Measurements from ENCODE around the gene REEP5. TPM values are rescaled to one million over a fixed set of nuclear protein-coding genes. Genes with fewer than 3 reads are reported as not detected.

Gene REEP5
- polyA plus RNA-seq, 1 of the 3 experiments (the other 2 are of a cell fraction): 124 TPM

DNA sequence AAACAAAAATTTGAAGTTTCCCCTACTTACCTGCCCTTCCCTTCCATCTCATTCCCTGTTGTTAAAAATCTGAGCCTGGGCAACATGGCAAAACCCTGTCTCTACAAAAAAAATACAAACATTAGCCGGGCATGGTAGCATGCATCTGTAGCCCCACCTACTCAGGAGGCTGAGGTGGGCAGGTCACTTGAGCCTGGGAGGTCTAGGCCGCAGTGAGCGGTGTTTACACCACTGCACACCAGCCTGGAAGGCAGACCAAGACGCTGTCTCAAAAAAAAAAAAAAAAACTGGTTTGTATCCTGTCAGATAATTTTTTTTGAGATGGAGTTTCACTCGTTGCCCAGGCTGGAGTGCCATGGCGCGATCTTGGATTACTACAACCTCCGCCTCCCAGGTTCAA, 16.3 kb upstream of the REEP5 start:
- H4K20me1 ChIP-seq (ENCODE audit: insufficient read depth): no peaks in the 10 kb centered on the region
- no peaks in the 10 kb centered on the region for H3K36me3 ChIP-seq (replicated peaks in 1 of 2; ENCODE audit: control insufficient read depth in 1 of 2, insufficient read depth in 2 of 2, low read length in 1 of 2)
- H3K9me3 ChIP-seq: no peaks in the 10 kb centered on the region
- H3K27ac ChIP-seq (ENCODE audit: low read depth in 2 of 2, low read length in 1 of 2): no peak overlapping the region
- H3K79me2 ChIP-seq (ENCODE audit: insufficient read depth): no peaks in the 10 kb centered on the region
- no peaks in the 10 kb centered on the region for H3F3A ChIP-seq (replicated peaks; ENCODE audit: insufficient read depth)
- no peak overlapping the region for H3K9ac ChIP-seq
- CTCF ChIA-PET: interaction anchor here (0.6 kb wide), 1 partner anchor 58 kb away, joined by 3 read pairs; no protein-coding TSS in a partner anchor
- no peak overlapping the region for H3K4me2 ChIP-seq
- no peak for DNase-seq
- no peak overlapping the region for H3K4me3 ChIP-seq (ENCODE audit: low read depth in 2 of 2, low read length in 1 of 2)
- H3K4me1 ChIP-seq (ENCODE audit: control insufficient read depth in 1 of 2, insufficient read depth in 2 of 2, low read depth in 1 of 2, low read length in 1 of 2): no peaks in the 10 kb centered on the region; a peak in 1 of 4 replicates
- H2AFZ ChIP-seq (ENCODE audit: low read depth): no peak overlapping the region
- POLR2A ChIA-PET: interaction anchor here (0.6 kb wide), 1 partner anchor 37 kb away, joined by 3 read pairs; no protein-coding TSS in a partner anchor
- TF ChIP-seq POLR2AphosphoS5 (IDR thresholded peaks at IDR 0.05; ENCODE audit: low read depth, low read length) (no peak), MXI1 (IDR thresholded peaks at IDR 0.05; ENCODE audit: low read depth, low read length) (no peak), RXRA (IDR thresholded peaks at IDR 0.05; ENCODE audit: borderline replicate concordance, low read depth) (no peak), FOXM1 (IDR thresholded peaks at IDR 0.05; ENCODE audit: low read depth) (no peak), GATA2 (CRISPR knock-in tag; IDR thresholded peaks at IDR 0.05) (no peak), EZH2phosphoT487 (IDR thresholded peaks at IDR 0.05; ENCODE audit: borderline replicate concordance, low read depth) (no peak), EP300 (IDR thresholded peaks at IDR 0.05; ENCODE audit: borderline replicate concordance in 1 of 2, low read depth in 1 of 2, low read length in 1 of 2) (no peak), TCF12 (IDR thresholded peaks at IDR 0.05) (no peak), CHD2 (IDR thresholded peaks at IDR 0.05; ENCODE audit: low read length, partially characterized antibody) (no peak), TEAD4 (IDR thresholded peaks at IDR 0.05; ENCODE audit: borderline replicate concordance, insufficient read depth) (no peak), RFX5 (IDR thresholded peaks at IDR 0.05; ENCODE audit: low read length) (no peak), USF1 (IDR thresholded peaks at IDR 0.05; ENCODE audit: borderline replicate concordance, low read depth) (no peak), SMC3 (IDR thresholded peaks at IDR 0.05; ENCODE audit: low read depth, low read length) (no peak), TAF1 (IDR thresholded peaks at IDR 0.05; ENCODE audit: borderline replicate concordance, low read depth, low read length) (no peak), RAD21 (IDR thresholded peaks at IDR 0.05; ENCODE audit: low read length) (no peak)
- TF ChIP-seq, protein P1, sequence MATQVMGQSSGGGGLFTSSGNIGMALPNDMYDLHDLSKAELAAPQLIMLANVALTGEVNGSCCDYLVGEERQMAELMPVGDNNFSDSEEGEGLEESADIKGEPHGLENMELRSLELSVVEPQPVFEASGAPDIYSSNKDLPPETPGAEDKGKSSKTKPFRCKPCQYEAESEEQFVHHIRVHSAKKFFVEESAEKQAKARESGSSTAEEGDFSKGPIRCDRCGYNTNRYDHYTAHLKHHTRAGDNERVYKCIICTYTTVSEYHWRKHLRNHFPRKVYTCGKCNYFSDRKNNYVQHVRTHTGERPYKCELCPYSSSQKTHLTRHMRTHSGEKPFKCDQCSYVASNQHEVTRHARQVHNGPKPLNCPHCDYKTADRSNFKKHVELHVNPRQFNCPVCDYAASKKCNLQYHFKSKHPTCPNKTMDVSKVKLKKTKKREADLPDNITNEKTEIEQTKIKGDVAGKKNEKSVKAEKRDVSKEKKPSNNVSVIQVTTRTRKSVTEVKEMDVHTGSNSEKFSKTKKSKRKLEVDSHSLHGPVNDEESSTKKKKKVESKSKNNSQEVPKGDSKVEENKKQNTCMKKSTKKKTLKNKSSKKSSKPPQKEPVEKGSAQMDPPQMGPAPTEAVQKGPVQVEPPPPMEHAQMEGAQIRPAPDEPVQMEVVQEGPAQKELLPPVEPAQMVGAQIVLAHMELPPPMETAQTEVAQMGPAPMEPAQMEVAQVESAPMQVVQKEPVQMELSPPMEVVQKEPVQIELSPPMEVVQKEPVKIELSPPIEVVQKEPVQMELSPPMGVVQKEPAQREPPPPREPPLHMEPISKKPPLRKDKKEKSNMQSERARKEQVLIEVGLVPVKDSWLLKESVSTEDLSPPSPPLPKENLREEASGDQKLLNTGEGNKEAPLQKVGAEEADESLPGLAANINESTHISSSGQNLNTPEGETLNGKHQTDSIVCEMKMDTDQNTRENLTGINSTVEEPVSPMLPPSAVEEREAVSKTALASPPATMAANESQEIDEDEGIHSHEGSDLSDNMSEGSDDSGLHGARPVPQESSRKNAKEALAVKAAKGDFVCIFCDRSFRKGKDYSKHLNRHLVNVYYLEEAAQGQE (IDR thresholded peaks at IDR 0.05; ENCODE audit: low read depth, low read length): no peak
- TF ChIP-seq, protein P2, sequence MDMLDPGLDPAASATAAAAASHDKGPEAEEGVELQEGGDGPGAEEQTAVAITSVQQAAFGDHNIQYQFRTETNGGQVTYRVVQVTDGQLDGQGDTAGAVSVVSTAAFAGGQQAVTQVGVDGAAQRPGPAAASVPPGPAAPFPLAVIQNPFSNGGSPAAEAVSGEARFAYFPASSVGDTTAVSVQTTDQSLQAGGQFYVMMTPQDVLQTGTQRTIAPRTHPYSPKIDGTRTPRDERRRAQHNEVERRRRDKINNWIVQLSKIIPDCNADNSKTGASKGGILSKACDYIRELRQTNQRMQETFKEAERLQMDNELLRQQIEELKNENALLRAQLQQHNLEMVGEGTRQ (IDR thresholded peaks at IDR 0.05; ENCODE audit: borderline replicate concordance, low read depth, low read length): no peak
- H3K9me2 ChIP-seq: no peaks in the 10 kb centered on the region
- no peaks in the 10 kb centered on the region for H3K27me3 ChIP-seq (ENCODE audit: insufficient read depth)
- 91% methylated on average over 8 of the region's 8 CpGs for WGBS (ENCODE audit: low lambda C conversion rate)

Measured in SK-N-SH (cell line).